Measurements from ENCODE around the gene JPH3.

DNA sequence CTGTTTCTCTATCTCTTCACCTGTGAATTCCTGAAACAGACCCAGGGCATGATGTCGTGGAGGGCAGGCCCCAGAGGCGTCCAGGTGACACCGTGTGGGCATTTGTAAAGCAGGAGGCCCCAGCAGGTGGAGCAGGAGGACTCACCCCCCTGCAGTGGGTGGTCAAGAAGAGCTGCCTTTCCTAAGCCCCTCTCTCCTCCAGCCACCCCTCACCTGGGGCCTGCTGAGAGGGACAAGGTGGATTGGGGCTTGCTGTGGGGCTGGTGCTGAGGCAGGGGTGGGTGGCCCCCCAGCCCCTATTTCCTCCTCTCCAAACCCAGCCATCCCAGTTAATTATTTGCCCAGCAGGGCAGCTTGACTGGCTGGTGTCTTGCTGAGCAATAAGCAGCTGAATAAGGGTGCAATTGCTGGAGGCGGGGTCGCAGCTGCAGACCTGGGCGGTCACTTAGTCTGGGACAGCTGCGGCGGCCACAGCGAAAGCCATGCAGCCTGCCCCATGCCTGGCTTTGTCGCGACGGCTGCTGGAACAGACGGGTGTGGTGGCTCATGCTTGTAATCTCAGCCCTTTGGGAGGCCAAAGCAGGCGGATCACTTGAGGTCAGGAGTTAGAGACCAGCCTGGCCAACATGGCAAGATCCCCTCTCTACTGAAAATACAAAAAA is 56.4 kb downstream of the JPH3 start:
- TF ChIP-seq, protein P1, sequence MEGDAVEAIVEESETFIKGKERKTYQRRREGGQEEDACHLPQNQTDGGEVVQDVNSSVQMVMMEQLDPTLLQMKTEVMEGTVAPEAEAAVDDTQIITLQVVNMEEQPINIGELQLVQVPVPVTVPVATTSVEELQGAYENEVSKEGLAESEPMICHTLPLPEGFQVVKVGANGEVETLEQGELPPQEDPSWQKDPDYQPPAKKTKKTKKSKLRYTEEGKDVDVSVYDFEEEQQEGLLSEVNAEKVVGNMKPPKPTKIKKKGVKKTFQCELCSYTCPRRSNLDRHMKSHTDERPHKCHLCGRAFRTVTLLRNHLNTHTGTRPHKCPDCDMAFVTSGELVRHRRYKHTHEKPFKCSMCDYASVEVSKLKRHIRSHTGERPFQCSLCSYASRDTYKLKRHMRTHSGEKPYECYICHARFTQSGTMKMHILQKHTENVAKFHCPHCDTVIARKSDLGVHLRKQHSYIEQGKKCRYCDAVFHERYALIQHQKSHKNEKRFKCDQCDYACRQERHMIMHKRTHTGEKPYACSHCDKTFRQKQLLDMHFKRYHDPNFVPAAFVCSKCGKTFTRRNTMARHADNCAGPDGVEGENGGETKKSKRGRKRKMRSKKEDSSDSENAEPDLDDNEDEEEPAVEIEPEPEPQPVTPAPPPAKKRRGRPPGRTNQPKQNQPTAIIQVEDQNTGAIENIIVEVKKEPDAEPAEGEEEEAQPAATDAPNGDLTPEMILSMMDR (conservative IDR thresholded peaks at IDR 0.05): no peak
- no peak for TF ChIP-seq ZFX (IDR thresholded peaks at IDR 0.05)

Data from C4-2B (cell line).